CD1c-positive myeloid dendritic cell (primary cell): ENCODE results near the gene CD1D.
"Not testable (repeated sequence)": the region's sequence is repeated elsewhere in the genome, so short reads cannot be mapped to it uniquely, and the experiment has no call there.

ENCODE experiments used
- DNase-seq: peaks from one replicate; pipeline ENCODE4 v3.0.0-alpha.2; 2016; ENCODE audit errors: extremely low spot score

Gene CD1D

GRCh38 chr1:158176399-158176798 is 4.3 kb upstream of the CD1D start:
- DNase-seq = no peak

GRCh38 chr1:158176849-158177699 is 3.6 kb upstream of the CD1D start:
- DNase-seq = not testable (repeated sequence)

GRCh38 chr1:158177700-158178450 is 2.8 kb upstream of the CD1D start:
- peak; percentile 69 for DNase-seq

- peak; percentile 61 for DNase-seq
Measured at GRCh38 chr1:158179301-158180041, 1.2 kb upstream of the CD1D start.

GRCh38 chr1:158181577-158181922 is 855 bp downstream of the CD1D start:
- DNase-seq = no peak

- DNase-seq = peak; percentile 82
Measured at GRCh38 chr1:158185770-158186169, 5.1 kb downstream of the CD1D start.

- DNase-seq = no peak
Measured at GRCh38 chr1:158186180-158186579, 5.5 kb downstream of the CD1D start.

- no peak for DNase-seq
Measured at GRCh38 chr1:158188611-158189010, 7.9 kb downstream of the CD1D start.

- DNase-seq = no peak
Measured at GRCh38 chr1:158189624-158190023, 8.9 kb downstream of the CD1D start.

GRCh38 chr1:158191299-158191698 is 10.6 kb downstream of the CD1D start:
- no peak for DNase-seq

GRCh38 chr1:158196461-158196860 is 15.8 kb downstream of the CD1D start:
- no peak for DNase-seq

- peak; percentile 6 for DNase-seq
Measured at GRCh38 chr1:158199849-158200248, 19.2 kb downstream of the CD1D start.

- no peak for DNase-seq
Measured at GRCh38 chr1:158200527-158200926, 19.8 kb downstream of the CD1D start.

GRCh38 chr1:158203693-158204457 is 23.2 kb downstream of the CD1D start:
- DNase-seq = peak; percentile 80

- DNase-seq = no peak
Measured at GRCh38 chr1:158204458-158204827, 23.7 kb downstream of the CD1D start.

- DNase-seq = no peak
Measured at GRCh38 chr1:158208586-158209116, 28.0 kb downstream of the CD1D start.

GRCh38 chr1:158212320-158212719 is 31.6 kb downstream of the CD1D start:
- DNase-seq = no peak

- DNase-seq = not testable (repeated sequence)
Measured at GRCh38 chr1:158223445-158223844, 42.8 kb downstream of the CD1D start.

GRCh38 chr1:158227904-158228623 is 47.4 kb downstream of the CD1D start:
- DNase-seq = no peak
